RPMI7951 (cell line): ENCODE measurements around the gene LPP. TPM values are rescaled to one million over a fixed set of nuclear protein-coding genes. Genes with fewer than 3 reads are reported as not detected.
A peak's percentile ranks its signal among the peaks of the same experiment; 100 is the strongest.
"Not testable (repeated sequence)": the region's sequence is repeated elsewhere in the genome, so short reads cannot be mapped to it uniquely, and the experiment has no call there.

Source experiments
- DNase-seq: peaks from one replicate; pipeline ENCODE4 v3.0.0-alpha.2; 2012; ENCODE audit warnings: low read depth
- total RNA-seq: library from RNA; depleted of rRNA; stranded (reverse); fragments of >200 nt; shearing (Covaris generic); gene quantifications from 2 replicates; pipeline ENCODE4 v1.2.3, GENCODE V29; 2014; rRNA removed

LPP gene
- total RNA-seq = 21.3 and 30.2 TPM in 2 replicates

GRCh38 chr3:188154014-188154808 lies at the start of gene LPP:
TSS of gene LPP (plus strand) at chr3:188154157. CDS start at chr3:188406121, 251,964 bp downstream.
- peak; percentile 87 for DNase-seq

GRCh38 chr3:188106006-188106405 lies 48.0 kb upstream of the LPP start:
- no peak for DNase-seq

GRCh38 chr3:188106454-188106853 lies 47.5 kb upstream of the LPP start:
- DNase-seq = no peak

- no peak for DNase-seq
These were observed 46.8 kb upstream of the LPP start for GRCh38 chr3:188106887-188107830.

- no peak for DNase-seq
These were observed 45.1 kb upstream of the LPP start for GRCh38 chr3:188108703-188109412.

GRCh38 chr3:188111002-188111584 lies 42.9 kb upstream of the LPP start:
- DNase-seq = no peak

- DNase-seq = no peak
These were observed 40.2 kb upstream of the LPP start for GRCh38 chr3:188113756-188114155.

- DNase-seq = no peak
These were observed 34.1 kb upstream of the LPP start for GRCh38 chr3:188119846-188120245.

- DNase-seq = no peak
These were observed 31.3 kb upstream of the LPP start for GRCh38 chr3:188122571-188123169.

GRCh38 chr3:188123170-188123905 lies 30.6 kb upstream of the LPP start:
- DNase-seq = peak; percentile 33

- DNase-seq = peak; percentile 57
These were observed 29.8 kb upstream of the LPP start for GRCh38 chr3:188124184-188124583.

GRCh38 chr3:188125076-188125475 lies 28.9 kb upstream of the LPP start:
- no peak for DNase-seq

GRCh38 chr3:188126276-188126675 lies 27.7 kb upstream of the LPP start:
- no peak for DNase-seq

GRCh38 chr3:188126934-188127333 lies 27.0 kb upstream of the LPP start:
- DNase-seq = no peak

- no peak for DNase-seq
These were observed 25.1 kb upstream of the LPP start for GRCh38 chr3:188128905-188129304.

GRCh38 chr3:188131023-188131422 lies 22.9 kb upstream of the LPP start:
- not testable (repeated sequence) for DNase-seq

- no peak for DNase-seq
These were observed 20.7 kb upstream of the LPP start for GRCh38 chr3:188133219-188133618.

- DNase-seq = no peak
These were observed 20.3 kb upstream of the LPP start for GRCh38 chr3:188133646-188134045.

- no peak for DNase-seq
These were observed 19.9 kb upstream of the LPP start for GRCh38 chr3:188134079-188134478.

GRCh38 chr3:188134856-188135255 lies 19.1 kb upstream of the LPP start:
- DNase-seq = no peak
